Measurements from ENCODE around the gene NRG2.

DNA sequence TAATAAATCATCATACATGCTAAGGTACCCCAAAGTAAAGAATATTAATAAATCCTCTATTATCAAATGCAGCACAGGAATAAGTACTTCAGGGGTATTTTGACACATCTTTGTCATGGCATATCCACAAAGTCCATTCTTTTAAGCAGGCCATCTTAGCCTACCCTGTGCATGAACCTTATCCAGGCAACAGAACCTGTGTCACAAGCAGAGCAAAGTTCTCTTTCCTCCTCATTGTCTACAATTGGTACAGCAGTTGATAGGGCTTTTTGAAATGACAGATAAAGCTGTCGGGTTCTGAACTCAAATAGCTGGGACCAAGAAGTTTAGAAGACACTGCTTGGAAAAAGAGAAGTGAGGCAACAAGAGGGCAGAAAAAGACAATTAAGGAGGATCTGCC, 40.0 kb upstream of the NRG2 start:
- TF ChIP-seq, protein P1, sequence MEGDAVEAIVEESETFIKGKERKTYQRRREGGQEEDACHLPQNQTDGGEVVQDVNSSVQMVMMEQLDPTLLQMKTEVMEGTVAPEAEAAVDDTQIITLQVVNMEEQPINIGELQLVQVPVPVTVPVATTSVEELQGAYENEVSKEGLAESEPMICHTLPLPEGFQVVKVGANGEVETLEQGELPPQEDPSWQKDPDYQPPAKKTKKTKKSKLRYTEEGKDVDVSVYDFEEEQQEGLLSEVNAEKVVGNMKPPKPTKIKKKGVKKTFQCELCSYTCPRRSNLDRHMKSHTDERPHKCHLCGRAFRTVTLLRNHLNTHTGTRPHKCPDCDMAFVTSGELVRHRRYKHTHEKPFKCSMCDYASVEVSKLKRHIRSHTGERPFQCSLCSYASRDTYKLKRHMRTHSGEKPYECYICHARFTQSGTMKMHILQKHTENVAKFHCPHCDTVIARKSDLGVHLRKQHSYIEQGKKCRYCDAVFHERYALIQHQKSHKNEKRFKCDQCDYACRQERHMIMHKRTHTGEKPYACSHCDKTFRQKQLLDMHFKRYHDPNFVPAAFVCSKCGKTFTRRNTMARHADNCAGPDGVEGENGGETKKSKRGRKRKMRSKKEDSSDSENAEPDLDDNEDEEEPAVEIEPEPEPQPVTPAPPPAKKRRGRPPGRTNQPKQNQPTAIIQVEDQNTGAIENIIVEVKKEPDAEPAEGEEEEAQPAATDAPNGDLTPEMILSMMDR (IDR thresholded peaks at IDR 0.05): no peak
- TF ChIP-seq POLR2A (IDR thresholded peaks at IDR 0.05): no peak
- TF ChIP-seq POLR2AphosphoS5 (IDR thresholded peaks at IDR 0.05): no peak

Data from breast epithelium (tissue), 3 donors.